HEK293T (cell line): ENCODE measurements around the gene PON1.

ENCODE experiments used
- ARNT ChIP-seq: fragments of 450-650 bp; IDR thresholded peaks from 2 replicates; pipeline ENCODE4 v1.6.1; 2017; ENCODE audit warnings: mild to moderate bottlenecking
- BHLHE40 ChIP-seq: fragments of 450-650 bp; IDR thresholded peaks from 2 replicates; pipeline ENCODE4 v1.6.1; 2016; ENCODE audit warnings: mild to moderate bottlenecking, moderate library complexity, borderline replicate concordance
- CTBP1 ChIP-seq: fragments of 450-650 bp; IDR thresholded peaks from 2 replicates; pipeline ENCODE4 v1.6.1; 2016; ENCODE audit warnings: borderline replicate concordance
- ELF4 ChIP-seq: fragments of 450-650 bp; IDR thresholded peaks from 2 replicates; pipeline ENCODE4 v1.6.1; 2017; ENCODE audit warnings: antibody characterized with exemption
- FOXA1 ChIP-seq: fragments of 450-650 bp; IDR thresholded peaks from 2 replicates; pipeline ENCODE4 v1.6.1; 2016; ENCODE audit warnings: mild to moderate bottlenecking
- NFRKB ChIP-seq: fragments of 450-650 bp; IDR thresholded peaks from 2 replicates; pipeline ENCODE4 v1.6.1; 2016; ENCODE audit warnings: mild to moderate bottlenecking, moderate library complexity
- PKNOX1 ChIP-seq: fragments of 450-650 bp; IDR thresholded peaks from 2 replicates; pipeline ENCODE4 v1.6.1; 2016
- SP1 ChIP-seq: fragments of 450-650 bp; IDR thresholded peaks from 2 replicates; pipeline ENCODE4 v1.6.1; 2017
- SUZ12 ChIP-seq: fragments of 450-650 bp; IDR thresholded peaks from 2 replicates; pipeline ENCODE4 v1.6.1; 2016; ENCODE audit warnings: mild to moderate bottlenecking
- TARDBP ChIP-seq: fragments of 450-650 bp; IDR thresholded peaks from 2 replicates; pipeline ENCODE4 v1.6.1; 2016

GRCh38 chr7:95324431-95324830 lies at the start of gene PON1:
- no peak for TF ChIP-seq CTBP1
- no peak for TF ChIP-seq SUZ12
- TF ChIP-seq ARNT, result no peak
- TF ChIP-seq BHLHE40, result no peak
- TF ChIP-seq NFRKB, result no peak
- TF ChIP-seq PKNOX1, result no peak
- TF ChIP-seq TARDBP, result no peak
- TF ChIP-seq SP1, result no peak
- no peak for TF ChIP-seq ELF4
- no peak for TF ChIP-seq FOXA1
